Activated CD8-positive, alpha-beta memory T cell treated with anti-CD3 and anti-CD28 coated beads, Interleukin-2, amount 10 ng/mL, durations not matched to agents 7 days and 5 days (primary cell): ENCODE measurements around the gene ROCK2. TPM values are rescaled to one million over a fixed set of nuclear protein-coding genes. Genes with fewer than 3 reads are reported as not detected.
"Not testable (repeated sequence)": the region's sequence is repeated elsewhere in the genome, so short reads cannot be mapped to it uniquely, and the experiment has no call there.

ENCODE experiments used
- ATAC-seq: fragments of 150-1000 bp; cut with Tn5 transposase; one replicate; pipeline ENCODE4 v1.10.0; 2021; ENCODE audit warnings: moderate library complexity
- CTCF ChIA-PET: fragments of 350-600 bp; sonication (Branson Sonifier 250); formaldehyde crosslinking; loops from one replicate; lab custom pipeline; 2021; ENCODE audit warnings: antibody characterized with exemption; lab: Charles Lee
- DNase-seq: peaks from one replicate; pipeline ENCODE4 v3.0.0-alpha.2; 2020
- H3K27ac Mint-ChIP-seq: one replicate; pipeline ENCODE4 v1.8.0; 2021; ENCODE audit warnings: mild to moderate bottlenecking, mixed read lengths
- H3K27me3 Mint-ChIP-seq: one replicate; pipeline ENCODE4 v1.8.0; 2021; ENCODE audit warnings: mixed read lengths
- H3K36me3 Mint-ChIP-seq: one replicate; pipeline ENCODE4 v1.8.0; 2021; ENCODE audit warnings: mild to moderate bottlenecking, mixed read lengths
- H3K4me1 Mint-ChIP-seq: one replicate; pipeline ENCODE4 v1.8.0; 2021; ENCODE audit warnings: mixed read lengths
- H3K4me3 Mint-ChIP-seq: one replicate; pipeline ENCODE4 v1.8.0; 2021; ENCODE audit warnings: mild to moderate bottlenecking, moderate library complexity, mixed read lengths
- H3K9me3 Mint-ChIP-seq: one replicate; pipeline ENCODE4 v1.8.0; 2022; ENCODE audit warnings: low read depth, mixed read lengths
- total RNA-seq, 2 experiments: library from RNA; stranded (reverse); gene quantifications; one replicate each; pipeline ENCODE4 v1.2.3, GENCODE V29; 2021

The ROCK2 gene
- total RNA-seq, 2 experiments from 2014 or later: 19.4 to 22.3 TPM

- no peak overlapping the region for H3K27ac Mint-ChIP-seq
- CTCF ChIA-PET: no interaction called here
- H3K4me1 Mint-ChIP-seq: no peaks in the 10 kb centered on the region
- no peak for DNase-seq
- H3K36me3 Mint-ChIP-seq: peaks cover 5% of the 10 kb centered on the region
- H3K9me3 Mint-ChIP-seq: peaks cover 2% of the 10 kb centered on the region
- H3K4me3 Mint-ChIP-seq: no peak overlapping the region
- no peak for ATAC-seq
- H3K27me3 Mint-ChIP-seq: no peaks in the 10 kb centered on the region
These were observed 87.4 kb downstream of the ROCK2 start for GRCh38 chr2:11257078-11257477.

DNA sequence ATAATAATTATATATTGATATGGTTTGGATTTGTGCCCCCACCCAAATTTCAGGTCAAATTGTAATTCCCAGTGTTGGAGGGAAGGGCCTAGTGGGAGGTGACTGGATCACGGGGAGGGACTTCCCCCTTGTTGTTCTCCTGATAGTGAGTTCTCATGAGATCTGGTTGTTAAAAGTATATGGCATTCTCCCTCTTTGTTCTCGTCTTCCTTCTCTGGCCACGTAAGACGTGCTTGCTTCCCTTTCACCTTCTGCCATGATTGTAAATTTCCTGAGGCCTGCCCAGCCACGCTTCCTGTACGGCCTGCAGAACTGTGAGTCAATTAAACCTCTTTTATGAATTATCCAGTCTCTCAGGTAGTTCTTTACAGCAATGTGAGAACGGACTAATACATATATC lies 88.3 kb downstream of the ROCK2 start:
- CTCF ChIA-PET: no interaction called here
- H3K9me3 Mint-ChIP-seq: peaks cover 2% of the 10 kb centered on the region
- no peak for ATAC-seq

DNA sequence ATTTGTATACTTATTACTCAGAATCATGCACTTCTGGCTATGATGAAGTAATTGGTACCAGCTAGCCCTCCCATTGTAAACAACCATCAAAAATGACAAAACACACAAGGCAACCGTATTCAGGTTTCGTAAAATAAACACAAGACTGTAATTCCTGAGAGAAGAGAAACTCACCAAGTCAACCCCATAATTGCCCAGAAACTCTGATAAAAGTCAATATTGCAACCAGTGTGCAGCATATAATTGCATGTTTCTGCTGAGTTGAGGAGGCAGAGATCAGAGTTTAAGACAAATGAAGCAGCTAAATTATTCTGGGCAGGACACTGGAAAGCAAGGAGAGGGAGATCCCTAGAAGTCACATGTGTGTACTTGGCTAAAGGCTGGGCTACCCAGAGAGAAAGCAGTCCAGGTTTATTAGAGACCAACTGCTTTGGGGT lies 90.3 kb downstream of the ROCK2 start:
- CTCF ChIA-PET: interaction anchor here (0.9 kb wide), 1 partner anchor 354 kb away, joined by 3 read pairs; no protein-coding TSS in a partner anchor
- Mint-ChIP-seq H3K27me3 (no peaks in the 10 kb centered on the region), H3K27ac (no peak overlapping the region), H3K36me3 (peaks cover 7% of the 10 kb centered on the region), H3K4me1 (no peaks in the 10 kb centered on the region), H3K4me3 (no peak overlapping the region), H3K9me3 (peaks cover 2% of the 10 kb centered on the region)
- no peak for ATAC-seq
- DNase-seq: no peak

More for the DNA sequence above, 88.3 kb downstream of the ROCK2 start:
- no peak for DNase-seq
- peaks cover 7% of the 10 kb centered on the region for H3K36me3 Mint-ChIP-seq
- H3K27ac Mint-ChIP-seq: no peak overlapping the region
- H3K4me3 Mint-ChIP-seq: no peak overlapping the region
- H3K27me3 Mint-ChIP-seq: no peaks in the 10 kb centered on the region
- no peaks in the 10 kb centered on the region for H3K4me1 Mint-ChIP-seq

GRCh38 chr2:11252458-11252857 lies 92.0 kb downstream of the ROCK2 start:
- DNase-seq, H3K27ac Mint-ChIP-seq, H3K4me1 Mint-ChIP-seq, H3K4me3 Mint-ChIP-seq, CTCF ChIA-PET, ATAC-seq, H3K9me3 Mint-ChIP-seq, H3K36me3 Mint-ChIP-seq, H3K27me3 Mint-ChIP-seq: not testable (repeated sequence)

GRCh38 chr2:11250400-11251196 lies 93.8 kb downstream of the ROCK2 start:
- no peak for ATAC-seq
- Mint-ChIP-seq H3K9me3 (peaks cover 2% of the 10 kb centered on the region), H3K36me3 (peaks cover 6% of the 10 kb centered on the region), H3K4me3 (no peak overlapping the region), H3K4me1 (no peaks in the 10 kb centered on the region), H3K27ac (no peak overlapping the region), H3K27me3 (no peaks in the 10 kb centered on the region)
- CTCF ChIA-PET: interaction anchor here (1.1 kb wide), 1 partner anchor 9 kb away, joined by 4 read pairs; no protein-coding TSS in a partner anchor
- DNase-seq: no peak

- CTCF ChIA-PET: no interaction called here
- DNase-seq (no peak), ATAC-seq (no peak)
- Mint-ChIP-seq H3K4me1 (no peaks in the 10 kb centered on the region), H3K36me3 (peaks cover 4% of the 10 kb centered on the region), H3K9me3 (no peaks in the 10 kb centered on the region), H3K27me3 (no peaks in the 10 kb centered on the region), H3K27ac (no peak overlapping the region), H3K4me3 (no peak overlapping the region)
These were observed 99.1 kb downstream of the ROCK2 start for GRCh38 chr2:11245322-11245721.

DNA sequence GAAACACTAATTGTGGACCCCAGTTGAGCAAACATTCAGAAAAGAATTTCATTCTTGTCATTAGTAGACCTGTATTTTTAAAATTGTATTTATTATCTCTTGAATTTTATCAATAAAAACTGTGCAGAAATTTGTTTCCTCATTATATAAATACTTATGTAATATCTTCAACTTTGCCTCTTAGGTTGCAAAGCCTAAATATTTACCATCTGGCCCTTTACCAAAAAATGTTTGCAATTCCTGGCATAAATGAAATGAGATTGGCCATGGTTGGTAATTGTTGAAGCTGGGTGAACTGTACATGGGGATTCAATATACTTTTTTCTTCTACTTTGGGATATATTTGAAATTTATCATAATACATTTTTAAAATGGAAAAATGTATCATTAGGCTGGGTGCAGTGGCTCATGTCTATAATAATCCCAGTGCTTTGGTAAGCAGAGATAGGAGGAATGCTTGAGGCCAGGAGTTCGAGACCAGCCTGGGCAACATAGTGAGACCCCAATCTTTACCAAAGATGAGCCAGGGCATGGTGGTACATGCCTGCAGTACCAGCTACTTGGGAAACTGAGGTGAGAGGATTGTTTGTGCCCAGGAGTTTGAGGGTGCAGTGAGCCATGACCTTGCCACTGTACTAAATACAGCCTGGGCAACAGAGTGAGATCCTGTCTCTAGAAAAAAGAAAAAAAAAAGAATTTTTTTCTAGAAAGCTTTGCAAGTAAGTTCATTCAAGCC lies 100.2 kb downstream of the ROCK2 start:
- CTCF ChIA-PET: no interaction called here
- H3K9me3 Mint-ChIP-seq: no peaks in the 10 kb centered on the region
- peaks cover 2% of the 10 kb centered on the region for H3K4me1 Mint-ChIP-seq

DNA sequence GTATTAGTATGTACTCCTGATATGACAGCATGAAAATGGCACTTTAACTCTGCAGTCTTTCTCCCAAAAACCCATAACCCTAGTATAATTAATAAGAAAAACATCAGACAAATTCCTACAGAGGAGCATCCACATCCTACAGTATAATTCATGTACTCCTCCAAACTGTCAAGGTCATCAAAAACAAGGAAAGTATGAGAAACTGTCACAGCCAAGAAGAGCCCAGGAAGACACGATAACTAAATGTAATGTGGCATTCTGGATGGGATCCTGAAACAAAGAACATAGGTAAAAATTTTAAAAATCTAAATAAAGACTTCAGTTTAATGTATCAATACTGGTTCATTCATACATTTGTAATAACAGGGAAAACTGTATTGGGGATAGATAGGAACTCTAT lies 100.9 kb downstream of the ROCK2 start:
- peaks cover 4% of the 10 kb centered on the region for H3K36me3 Mint-ChIP-seq
- no peak overlapping the region for H3K27ac Mint-ChIP-seq
- CTCF ChIA-PET: no interaction called here
- peaks cover 4% of the 10 kb centered on the region for H3K4me1 Mint-ChIP-seq
- H3K27me3 Mint-ChIP-seq: no peaks in the 10 kb centered on the region
- H3K9me3 Mint-ChIP-seq: no peaks in the 10 kb centered on the region
- ATAC-seq: no peak
- no peak for DNase-seq
- H3K4me3 Mint-ChIP-seq: no peak overlapping the region

More for the DNA sequence above, 100.2 kb downstream of the ROCK2 start:
- H3K4me3 Mint-ChIP-seq: no peak overlapping the region
- ATAC-seq (no peak), DNase-seq (no peak)
- no peak overlapping the region for H3K27ac Mint-ChIP-seq
- H3K36me3 Mint-ChIP-seq: peaks cover 4% of the 10 kb centered on the region
- no peaks in the 10 kb centered on the region for H3K27me3 Mint-ChIP-seq

GRCh38 chr2:11242542-11243174 lies 101.8 kb downstream of the ROCK2 start:
- H3K27ac Mint-ChIP-seq: no peak overlapping the region
- CTCF ChIA-PET: no interaction called here
- H3K36me3 Mint-ChIP-seq: peaks cover 6% of the 10 kb centered on the region
- H3K9me3 Mint-ChIP-seq: no peaks in the 10 kb centered on the region
- ATAC-seq (no peak), DNase-seq (no peak)
- no peak overlapping the region for H3K4me3 Mint-ChIP-seq
- H3K27me3 Mint-ChIP-seq: no peaks in the 10 kb centered on the region
- H3K4me1 Mint-ChIP-seq: peaks cover 4% of the 10 kb centered on the region

DNA sequence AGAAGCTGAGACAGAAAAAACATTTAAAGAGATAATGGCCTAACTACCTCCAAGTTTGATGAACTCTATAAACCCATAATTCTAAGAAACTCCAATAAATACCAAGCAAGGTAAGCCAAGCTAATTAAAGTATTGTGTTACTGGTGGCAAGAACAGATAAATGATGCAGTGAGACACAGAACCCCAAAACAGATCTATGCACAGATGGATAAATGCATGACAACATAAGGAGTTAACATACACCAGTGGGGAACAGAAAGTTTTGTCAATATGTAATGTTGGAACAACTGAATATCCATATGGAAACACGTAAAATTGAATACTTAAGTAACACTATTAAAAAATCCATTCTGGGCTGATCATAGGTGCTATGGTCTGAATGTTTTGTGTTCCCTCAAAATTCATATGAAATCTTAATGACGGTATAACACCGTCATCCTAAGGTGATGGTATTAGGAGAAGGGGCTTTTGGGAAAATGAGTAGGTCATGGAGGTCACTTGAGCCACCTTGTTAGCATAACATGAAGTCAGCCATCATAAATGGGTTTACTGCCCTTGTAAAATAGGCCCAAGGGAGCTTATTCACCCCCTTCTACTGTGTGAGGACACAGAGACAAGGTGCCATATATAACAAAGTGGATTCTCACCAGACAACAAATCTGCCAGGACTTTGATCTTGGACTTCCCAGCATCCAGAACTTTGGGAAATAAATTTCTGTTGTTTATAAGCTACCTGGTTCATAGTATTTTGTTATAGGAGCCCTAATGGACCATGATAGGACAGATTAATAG lies 102.8 kb downstream of the ROCK2 start:
- Mint-ChIP-seq H3K27ac (no peak overlapping the region), H3K9me3 (no peaks in the 10 kb centered on the region), H3K36me3 (peaks cover 6% of the 10 kb centered on the region), H3K27me3 (no peaks in the 10 kb centered on the region), H3K4me1 (peaks cover 8% of the 10 kb centered on the region), H3K4me3 (no peak overlapping the region)
- ATAC-seq: no peak
- DNase-seq: no peak
- CTCF ChIA-PET: interaction anchor here (0.8 kb wide), 1 partner anchor 8 kb away, joined by 3 read pairs; no protein-coding TSS in a partner anchor

- no peaks in the 10 kb centered on the region for H3K9me3 Mint-ChIP-seq
- ATAC-seq: no peak
- peaks cover 8% of the 10 kb centered on the region for H3K36me3 Mint-ChIP-seq
- CTCF ChIA-PET: no interaction called here
- H3K27me3 Mint-ChIP-seq: no peaks in the 10 kb centered on the region
- no peak for DNase-seq
- H3K4me3 Mint-ChIP-seq: no peak overlapping the region
- no peak overlapping the region for H3K27ac Mint-ChIP-seq
- H3K4me1 Mint-ChIP-seq: peaks cover 13% of the 10 kb centered on the region
These were observed 104.6 kb downstream of the ROCK2 start for GRCh38 chr2:11239666-11240462.

DNA sequence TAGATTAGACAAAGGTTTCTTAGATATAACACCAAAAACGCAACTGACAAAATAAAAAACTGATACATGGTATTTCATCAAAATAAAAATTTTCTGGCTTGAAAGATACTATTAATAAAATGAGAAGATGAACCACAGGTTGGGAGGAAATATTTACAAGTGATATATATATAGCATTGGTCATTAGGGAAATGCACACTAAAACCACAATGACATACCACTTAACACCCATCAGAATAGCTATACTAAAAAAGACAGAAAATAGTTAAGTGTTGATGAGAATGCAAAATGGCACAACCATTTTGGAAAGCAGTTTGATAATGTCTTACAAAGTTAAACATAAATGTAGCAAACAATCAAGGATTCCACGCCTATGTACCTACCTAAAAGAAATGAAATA lies 105.3 kb downstream of the ROCK2 start:
- DNase-seq: no peak
- CTCF ChIA-PET: no interaction called here
- H3K4me1 Mint-ChIP-seq: peaks cover 13% of the 10 kb centered on the region
- H3K36me3 Mint-ChIP-seq: peaks cover 8% of the 10 kb centered on the region
- H3K27me3 Mint-ChIP-seq: no peaks in the 10 kb centered on the region
- ATAC-seq: no peak
- H3K27ac Mint-ChIP-seq: no peak overlapping the region
- no peak overlapping the region for H3K4me3 Mint-ChIP-seq
- H3K9me3 Mint-ChIP-seq: no peaks in the 10 kb centered on the region
